PC-9 (cell line): Measurements from ENCODE around the gene IFNA17. TPM values are rescaled to one million over a fixed set of nuclear protein-coding genes. Genes with fewer than 3 reads are reported as not detected.

ENCODE experiments used
- Bru-seq: library from RNA; stranded (reverse); fragments of 400-500 nt; gene quantifications from one replicate; lab custom pipeline; 2021; lab: Mats Ljungman, UMichigan
- BruChase-seq, 2 experiments: library from RNA; stranded (reverse); fragments of 400-500 nt; gene quantifications; one replicate each; lab custom pipeline; 2021; lab: Mats Ljungman, UMichigan
- BruUV-seq: library from RNA; stranded (reverse); fragments of 400-500 nt; replicated peaks from 2 replicates; lab custom pipeline; 2021; lab: Mats Ljungman, UMichigan
- CTCF ChIA-PET: fragments of 300-600 bp; sonication (Branson Sonifier 250); formaldehyde crosslinking; loops from one replicate; lab custom pipeline; 2022; ENCODE audit warnings: antibody characterized with exemption; lab: Charles Lee
- POLR2A ChIA-PET: fragments of 300-600 bp; sonication (Branson Sonifier 250); formaldehyde crosslinking; loops from one replicate; lab custom pipeline; 2022; ENCODE audit warnings: antibody characterized with exemption; ENCODE audit not compliant: unreplicated experiment; lab: Charles Lee
- DNase-seq, 2 experiments: peaks; one replicate each; pipeline versions ENCODE4 v3.0.0 to v3.0.0-alpha.2; 2015 to 2022; ENCODE audit warnings: mixed read lengths in 1 of 2
- H2AFZ ChIP-seq: fragments of 200-600 bp; sonication (generic); 2 replicates; pipeline ENCODE4 v1.8.1; 2017; ENCODE audit warnings: antibody characterized with exemption
- H3F3A ChIP-seq: fragments of 200-600 bp; sonication (generic); 2 replicates; pipeline ENCODE4 v1.8.1; 2017; ENCODE audit warnings: antibody characterized with exemption, mild to moderate bottlenecking, low read depth; ENCODE audit not compliant: insufficient read depth
- H3K27ac ChIP-seq: fragments of 200-600 bp; sonication (generic); 2 replicates; pipeline ENCODE4 v1.6.1; 2016; ENCODE audit warnings: mixed run types
- H3K27me3 ChIP-seq: fragments of 200-600 bp; sonication (generic); 2 replicates; pipeline ENCODE4 v1.6.1; 2016; ENCODE audit warnings: low read depth, mixed run types; ENCODE audit not compliant: insufficient read depth
- H3K36me3 ChIP-seq: fragments of 200-600 bp; sonication (generic); 2 replicates; pipeline ENCODE4 v1.6.1; 2016; ENCODE audit warnings: low read depth, mixed run types
- H3K4me1 ChIP-seq: fragments of 200-600 bp; sonication (generic); replicated peaks from 2 replicates; pipeline ENCODE4 v1.6.1; 2016; ENCODE audit warnings: mixed run types; ENCODE audit not compliant: insufficient read depth
- H3K4me2 ChIP-seq: fragments of 200-600 bp; sonication (generic); 2 replicates; pipeline ENCODE4 v1.6.1; 2017; ENCODE audit warnings: mixed run types
- H3K4me3 ChIP-seq: fragments of 200-600 bp; sonication (generic); 2 replicates; pipeline ENCODE4 v1.6.1; 2016; ENCODE audit warnings: mixed run types
- H3K79me2 ChIP-seq: fragments of 200-600 bp; sonication (generic); 2 replicates; pipeline ENCODE4 v1.6.1; 2017; ENCODE audit warnings: low read depth, mixed run types
- H3K9me2 ChIP-seq: fragments of 200-600 bp; sonication (generic); 2 replicates; pipeline ENCODE4 v1.8.1; 2017; ENCODE audit warnings: mild to moderate bottlenecking; ENCODE audit not compliant: insufficient read depth
- H3K9me3 ChIP-seq: fragments of 200-600 bp; sonication (generic); 2 replicates; pipeline ENCODE4 v1.8.1; 2016; ENCODE audit warnings: low read depth; ENCODE audit not compliant: insufficient read depth
- H4K20me1 ChIP-seq: fragments of 200-600 bp; sonication (generic); 2 replicates; pipeline ENCODE4 v1.8.1; 2017; ENCODE audit not compliant: insufficient read depth
- EZH2 ChIP-seq: fragments of 200-600 bp; sonication (generic); IDR thresholded peaks from 2 replicates; pipeline ENCODE4 v1.8.0; 2017; ENCODE audit warnings: antibody characterized with exemption, low read depth
- intact Hi-C: fragments of 100-400 bp; cut with micrococcal nuclease; formaldehyde crosslinking; loops from one replicate; pipeline ENCODE4 v1.10.0; 2022; ENCODE audit not compliant: unreplicated experiment
- long read RNA-seq: library from polyadenylated mRNA; stranded (forward); transcript quantifications from one replicate; pipeline ENCODE4 v2.0.0, GENCODE V29; 2022
- total RNA-seq: library from RNA; stranded (reverse); gene quantifications from 2 replicates; pipeline ENCODE4 v1.2.3, GENCODE V29; 2021
- TF ChIP-seq, protein P1 (sequence below): fragments of 200-600 bp; sonication (generic); conservative IDR thresholded peaks from 2 replicates; pipeline ENCODE4 v1.6.1; 2017; ENCODE audit warnings: mixed run types, antibody characterized with exemption, mild to moderate bottlenecking, moderate library complexity

Gene IFNA17
- total RNA-seq (not detected in 2 replicates), Bru-seq, nascent RNA (not detected), BruChase-seq, experiment 1, labeled RNA remaining after a 2-hour chase (percentile 25 among the genes with signal in this experiment), BruChase-seq, experiment 2, labeled RNA remaining after a 6-hour chase (not detected)
- long read RNA-seq: 0 reads

DNA sequence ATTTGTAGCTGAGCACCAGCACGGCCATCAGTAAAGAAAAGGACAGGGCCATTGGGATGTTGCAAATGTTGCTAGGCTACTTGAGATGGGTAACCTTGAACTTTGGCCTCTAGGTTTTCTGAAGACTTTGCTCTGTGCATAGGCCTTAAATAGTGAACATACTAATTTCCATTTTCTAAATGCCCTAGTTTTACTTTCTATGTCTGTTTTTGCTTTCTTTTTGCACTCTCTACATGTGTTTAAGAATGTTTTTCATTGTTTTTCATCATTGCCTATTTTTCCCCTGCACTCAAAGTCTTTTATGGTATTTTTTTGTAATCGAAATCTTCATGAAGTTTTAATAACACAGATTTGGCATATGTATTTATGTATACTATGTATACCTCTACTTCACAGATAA lies at the start of gene IFNA17:
IFNA17 (minus strand) TSS at position 101 of the 400 bp plus-strand sequence; CDS start at position 52, 49 bp downstream.
- Histone ChIP-seq H3K9me3 (no peaks in the 10 kb centered on the region), H3K4me3 (no peak within 1 kb of the TSS), H3K27me3 (no peaks in the 10 kb centered on the region), H4K20me1 (no peaks in the 10 kb centered on the region), H3K79me2 (no peaks in the 10 kb centered on the region), H2AFZ (no peak within 1 kb of the TSS), H3F3A (no peaks in the 10 kb centered on the region), H3K27ac (no peak within 1 kb of the TSS), H3K4me2 (no peak within 1 kb of the TSS), H3K4me1 (no peaks in the 10 kb centered on the region), H3K9me2 (no peaks in the 10 kb centered on the region), H3K36me3 (no peaks in the 10 kb centered on the region)
- DNase-seq: no peak
- CTCF ChIA-PET: no interaction called here
- no TSS peak for BruUV-seq
- intact Hi-C loops: no loop called here
- no peak for TF ChIP-seq EZH2
- TF ChIP-seq, protein P1, sequence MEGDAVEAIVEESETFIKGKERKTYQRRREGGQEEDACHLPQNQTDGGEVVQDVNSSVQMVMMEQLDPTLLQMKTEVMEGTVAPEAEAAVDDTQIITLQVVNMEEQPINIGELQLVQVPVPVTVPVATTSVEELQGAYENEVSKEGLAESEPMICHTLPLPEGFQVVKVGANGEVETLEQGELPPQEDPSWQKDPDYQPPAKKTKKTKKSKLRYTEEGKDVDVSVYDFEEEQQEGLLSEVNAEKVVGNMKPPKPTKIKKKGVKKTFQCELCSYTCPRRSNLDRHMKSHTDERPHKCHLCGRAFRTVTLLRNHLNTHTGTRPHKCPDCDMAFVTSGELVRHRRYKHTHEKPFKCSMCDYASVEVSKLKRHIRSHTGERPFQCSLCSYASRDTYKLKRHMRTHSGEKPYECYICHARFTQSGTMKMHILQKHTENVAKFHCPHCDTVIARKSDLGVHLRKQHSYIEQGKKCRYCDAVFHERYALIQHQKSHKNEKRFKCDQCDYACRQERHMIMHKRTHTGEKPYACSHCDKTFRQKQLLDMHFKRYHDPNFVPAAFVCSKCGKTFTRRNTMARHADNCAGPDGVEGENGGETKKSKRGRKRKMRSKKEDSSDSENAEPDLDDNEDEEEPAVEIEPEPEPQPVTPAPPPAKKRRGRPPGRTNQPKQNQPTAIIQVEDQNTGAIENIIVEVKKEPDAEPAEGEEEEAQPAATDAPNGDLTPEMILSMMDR: no peak
- POLR2A ChIA-PET: no interaction called here

DNA sequence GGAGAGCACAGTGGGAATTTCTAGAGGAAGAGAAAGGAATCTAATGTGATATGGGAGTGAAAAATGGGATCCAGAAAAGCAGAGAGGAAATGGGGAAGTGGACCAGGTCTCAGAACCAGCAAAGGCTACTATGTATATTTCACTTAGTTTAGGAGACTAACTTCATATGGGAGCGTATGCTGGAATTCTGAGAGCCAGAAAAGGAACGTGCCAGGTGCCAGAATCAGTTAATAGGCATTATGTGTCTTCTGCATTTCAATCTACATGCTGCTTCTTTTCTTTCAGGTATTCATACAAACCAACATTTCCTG lies 40.3 kb upstream of the IFNA17 start:
- no peak overlapping the region for H3K4me2 ChIP-seq
- no peaks in the 10 kb centered on the region for H3K9me2 ChIP-seq
- TF ChIP-seq, protein P1: no peak
- TF ChIP-seq EZH2: no peak
- no peaks in the 10 kb centered on the region for H3F3A ChIP-seq
- DNase-seq: no peak
- no peaks in the 10 kb centered on the region for H3K36me3 ChIP-seq
- no peaks in the 10 kb centered on the region for H3K27me3 ChIP-seq
- no peaks in the 10 kb centered on the region for H3K79me2 ChIP-seq
- no peaks in the 10 kb centered on the region for H3K9me3 ChIP-seq
- no peaks in the 10 kb centered on the region for H4K20me1 ChIP-seq
- H3K4me3 ChIP-seq: no peak overlapping the region
- H2AFZ ChIP-seq: no peak overlapping the region
- ChIA-PET CTCF (no interaction called here), POLR2A (no interaction called here)
- no peaks in the 10 kb centered on the region for H3K4me1 ChIP-seq
- no peak overlapping the region for H3K27ac ChIP-seq
- no TSS peak for BruUV-seq
- intact Hi-C loops: no loop called here

DNA sequence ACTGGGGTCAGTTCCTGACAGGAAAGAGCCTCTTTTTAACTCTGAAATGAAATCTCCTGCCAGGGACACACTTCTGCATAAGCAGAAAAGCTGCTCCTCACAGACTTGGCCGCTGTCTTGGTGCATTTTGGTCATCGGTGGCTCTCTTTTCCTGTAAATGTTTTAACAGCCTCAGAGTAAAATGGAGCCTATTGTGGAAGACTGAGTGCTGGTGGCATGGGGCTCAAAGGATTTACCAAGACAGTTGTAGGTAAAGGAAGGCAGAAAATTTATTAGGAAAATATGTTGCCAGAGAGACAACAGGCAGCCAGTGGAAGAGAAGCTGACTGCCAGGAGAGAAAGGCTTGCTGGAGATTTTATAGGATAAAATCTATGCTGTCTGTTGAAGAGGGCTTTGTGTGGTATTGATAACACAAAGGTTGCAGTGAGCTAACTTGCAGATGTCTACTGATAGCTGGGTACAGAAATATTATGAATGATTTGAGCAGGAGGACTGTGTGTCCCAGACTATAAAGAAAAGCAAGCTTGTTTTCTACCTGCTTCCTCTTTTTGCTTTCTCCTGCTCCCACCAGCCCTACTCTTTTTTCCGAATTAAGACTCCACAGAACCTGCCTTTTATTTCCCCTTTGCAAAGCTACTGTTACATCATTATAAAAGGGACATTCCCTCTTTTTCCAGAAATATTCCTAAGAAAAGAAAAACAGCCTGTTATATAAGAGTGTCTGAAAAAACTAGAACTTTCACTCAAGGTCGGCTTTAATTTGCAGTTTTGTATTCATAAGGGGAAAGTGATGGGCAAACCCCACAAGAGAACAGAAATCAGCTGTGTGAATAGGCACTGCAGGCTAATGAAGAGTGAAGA lies 39.7 kb upstream of the IFNA17 start:
- Histone ChIP-seq H3K4me2 (no peak overlapping the region), H2AFZ (no peak overlapping the region), H3K27me3 (no peaks in the 10 kb centered on the region), H3K27ac (no peak overlapping the region), H3K9me2 (no peaks in the 10 kb centered on the region), H4K20me1 (no peaks in the 10 kb centered on the region), H3K4me1 (no peaks in the 10 kb centered on the region), H3K4me3 (no peak overlapping the region), H3K9me3 (no peaks in the 10 kb centered on the region), H3K36me3 (no peaks in the 10 kb centered on the region), H3F3A (no peaks in the 10 kb centered on the region), H3K79me2 (no peaks in the 10 kb centered on the region)
- BruUV-seq: no TSS peak
- POLR2A ChIA-PET: no interaction called here
- intact Hi-C loops: no loop called here
- DNase-seq: no peak
- TF ChIP-seq, protein P1: no peak
- TF ChIP-seq EZH2: no peak
- CTCF ChIA-PET: interaction anchor here (0.6 to 0.8 kb wide), 2 partner anchors 80 to 1335 kb away, joined by 3 read pairs; no protein-coding TSS in a partner anchor
